Lung (tissue), 12 donors: ENCODE results near the gene CDC25A. TPM values are rescaled to one million over a fixed set of nuclear protein-coding genes. Genes with fewer than 3 reads are reported as not detected.

ENCODE experiments used
- ATAC-seq: fragments of 200-7000 bp; cut with Tn5 transposase; one replicate; pipeline ENCODE4 v1.9.1; 2020; ENCODE audit warnings: moderate number of reproducible peaks; ENCODE audit not compliant: insufficient read depth, low FRiP score
- DNase-seq, 3 donors: peaks; one replicate each; pipeline ENCODE4 v3.0.0-alpha.2; 2013 to 2017
- H3K27ac ChIP-seq, 2 donors: one replicate each; pipeline ENCODE4 v1.5.1; 2013; ENCODE audit warnings: mild to moderate bottlenecking in 2 of 2, moderate library complexity in 2 of 2, control low read depth in 1 of 2, inconsistent platforms in 1 of 2, low read depth in 1 of 2, low read length in 1 of 2
- H3K27me3 ChIP-seq, 3 donors: one replicate each; pipeline ENCODE4 v1.5.1; 2013; ENCODE audit warnings: low read length in 2 of 3; ENCODE audit not compliant: control insufficient read depth in 3 of 3, insufficient read depth in 3 of 3
- H3K36me3 ChIP-seq, 4 donors: one replicate each; pipeline ENCODE4 v1.5.1; 2013; ENCODE audit warnings: low read length in 4 of 4, mild to moderate bottlenecking in 1 of 4, moderate library complexity in 1 of 4; ENCODE audit not compliant: control insufficient read depth in 4 of 4, insufficient read depth in 4 of 4
- H3K4me1 ChIP-seq, 5 donors: one replicate each; pipeline ENCODE4 v1.5.1; 2013; ENCODE audit warnings: low read length in 5 of 5, mild to moderate bottlenecking in 2 of 5, moderate library complexity in 1 of 5; ENCODE audit not compliant: control insufficient read depth in 5 of 5, insufficient read depth in 5 of 5
- H3K4me3 ChIP-seq: one replicate; pipeline ENCODE4 v1.5.1; 2013; ENCODE audit warnings: mild to moderate bottlenecking, control low read depth, moderate library complexity
- H3K9ac ChIP-seq, 2 donors: one replicate each; pipeline ENCODE4 v1.5.1; 2013; ENCODE audit warnings: low read length in 2 of 2, control low read depth in 1 of 2; ENCODE audit not compliant: insufficient read depth in 1 of 2
- H3K9me3 ChIP-seq, 4 donors: one replicate each; pipeline ENCODE4 v1.5.1; 2013; ENCODE audit warnings: low read length in 3 of 4, mild to moderate bottlenecking in 1 of 4, moderate library complexity in 1 of 4; ENCODE audit not compliant: control insufficient read depth in 4 of 4, insufficient read depth in 3 of 4
- WGBS, 2 donors: extraction: QIAGEN DNeasy Blood & Tissue Kit; methylation state at CpG; one replicate each; pipeline ENCODE4 v1.1.7; 2013; 5-methylcytosine and 5-hydroxymethylcytosine counted together
- polyA plus RNA-seq, 2 donors: library from polyadenylated mRNA; stranded (reverse); fragments of 200-250 nt; gene quantifications; one replicate each; pipeline ENCODE4 v1.2.1, GENCODE V29; 2013
- total RNA-seq, 2 donors: library from RNA; depleted of rRNA in 1 of 2; stranded (reverse); fragments of >200 nt in 1 of 2; gene quantifications; one replicate each; pipeline ENCODE4 v1.2.1, GENCODE V29; 2014 to 2021
- TF ChIP-seq, protein P1 (sequence below): IDR thresholded peaks from 2 replicates; pipeline ENCODE4 v1.5.1; 2012; ENCODE audit warnings: mild to moderate bottlenecking; ENCODE audit errors: control extremely low read depth, extremely low read depth
- donor health status: control.
- donor health status: control.
- donor health status: Bipolar disorder and iron deficiency.
- donor health status: healthy.
- donor health status: DM: yes; HTN: yes; CAD: no.

The CDC25A gene
- total and polyA plus RNA-seq, 4 donors = 0.57 to 1.5 (median 1.1) TPM

DNA sequence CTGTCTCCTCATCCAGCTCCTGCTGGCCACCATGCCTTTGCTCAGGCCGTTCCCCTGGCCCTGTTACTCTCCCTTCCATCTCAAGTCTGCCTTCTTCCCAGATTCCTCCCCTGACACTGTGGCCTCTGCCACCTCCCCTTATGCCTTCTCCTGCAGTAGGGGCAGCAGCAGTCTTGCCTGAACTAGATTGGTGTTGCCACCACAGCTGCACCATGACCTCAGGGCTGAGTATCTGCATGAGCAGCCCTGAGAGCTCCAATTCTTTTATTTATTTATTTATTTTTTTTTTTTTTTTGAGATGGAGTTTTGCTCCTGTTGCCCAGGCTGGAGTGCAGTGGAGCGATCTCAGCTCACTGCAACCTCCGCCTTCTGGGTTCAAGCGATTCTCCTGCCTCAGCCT, 21.2 kb upstream of the CDC25A start:
- no peak for ATAC-seq
- no peak overlapping the region for H3K27ac ChIP-seq
- DNase-seq = no peak
- TF ChIP-seq, protein P1, sequence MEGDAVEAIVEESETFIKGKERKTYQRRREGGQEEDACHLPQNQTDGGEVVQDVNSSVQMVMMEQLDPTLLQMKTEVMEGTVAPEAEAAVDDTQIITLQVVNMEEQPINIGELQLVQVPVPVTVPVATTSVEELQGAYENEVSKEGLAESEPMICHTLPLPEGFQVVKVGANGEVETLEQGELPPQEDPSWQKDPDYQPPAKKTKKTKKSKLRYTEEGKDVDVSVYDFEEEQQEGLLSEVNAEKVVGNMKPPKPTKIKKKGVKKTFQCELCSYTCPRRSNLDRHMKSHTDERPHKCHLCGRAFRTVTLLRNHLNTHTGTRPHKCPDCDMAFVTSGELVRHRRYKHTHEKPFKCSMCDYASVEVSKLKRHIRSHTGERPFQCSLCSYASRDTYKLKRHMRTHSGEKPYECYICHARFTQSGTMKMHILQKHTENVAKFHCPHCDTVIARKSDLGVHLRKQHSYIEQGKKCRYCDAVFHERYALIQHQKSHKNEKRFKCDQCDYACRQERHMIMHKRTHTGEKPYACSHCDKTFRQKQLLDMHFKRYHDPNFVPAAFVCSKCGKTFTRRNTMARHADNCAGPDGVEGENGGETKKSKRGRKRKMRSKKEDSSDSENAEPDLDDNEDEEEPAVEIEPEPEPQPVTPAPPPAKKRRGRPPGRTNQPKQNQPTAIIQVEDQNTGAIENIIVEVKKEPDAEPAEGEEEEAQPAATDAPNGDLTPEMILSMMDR = no peak
- peaks cover 0 to under 1% (median 0%) of the 10 kb centered on the region in 5 donors for H3K4me1 ChIP-seq
- no peak overlapping the region for H3K9ac ChIP-seq
- no peaks in the 10 kb centered on the region for H3K9me3 ChIP-seq
- WGBS, 2 donors = 96 to 98% methylated on average over 4 of the region's 4 CpGs
- H3K36me3 ChIP-seq = no peaks in the 10 kb centered on the region
- H3K27me3 ChIP-seq = no peaks in the 10 kb centered on the region
- H3K4me3 ChIP-seq = no peak overlapping the region

DNA sequence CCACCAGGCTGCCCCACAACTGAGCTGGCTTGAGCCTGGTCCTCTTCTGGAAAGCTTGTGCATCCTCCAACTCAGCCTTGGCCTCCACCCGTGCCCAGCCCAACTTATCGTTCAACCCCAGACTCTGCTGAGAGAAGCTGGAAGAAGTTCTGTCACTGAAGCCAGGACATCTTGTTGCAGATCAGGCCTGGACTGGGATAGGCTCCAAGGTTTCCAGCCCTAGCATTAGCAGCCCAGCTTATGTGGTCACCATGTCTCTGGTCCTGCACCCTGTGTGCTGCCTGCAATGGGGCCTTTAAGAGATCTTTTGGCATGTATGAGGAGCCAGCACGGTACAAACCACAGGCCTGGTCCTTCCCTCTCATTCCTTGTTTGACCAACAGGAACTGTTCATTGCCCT, 19.9 kb upstream of the CDC25A start:
- Histone ChIP-seq H3K9me3 (no peaks in the 10 kb centered on the region), H3K4me1 (no peaks in the 10 kb centered on the region), H3K27ac (no peak overlapping the region), H3K4me3 (no peak overlapping the region), H3K9ac (no peak overlapping the region), H3K27me3 (no peaks in the 10 kb centered on the region), H3K36me3 (no peaks in the 10 kb centered on the region)
- TF ChIP-seq, protein P1 = no peak
- no peak for ATAC-seq
- 73 to 80% methylated on average over 3 of the region's 3 CpGs for WGBS, 2 donors
- DNase-seq = no peak

GRCh38 chr3:48202632-48203031, 14.4 kb upstream of the CDC25A start:
- H3K36me3 ChIP-seq = no peaks in the 10 kb centered on the region
- H3K27ac ChIP-seq = no peak overlapping the region
- H3K27me3 ChIP-seq = no peaks in the 10 kb centered on the region
- no peaks in the 10 kb centered on the region for H3K9me3 ChIP-seq
- 71 to 82% methylated on average over 6 of the region's 6 CpGs for WGBS, 2 donors
- no peaks in the 10 kb centered on the region for H3K4me1 ChIP-seq
- H3K4me3 ChIP-seq = no peak overlapping the region
- ATAC-seq (no peak), DNase-seq (no peak)
- TF ChIP-seq, protein P1 = no peak
- no peak overlapping the region for H3K9ac ChIP-seq

DNA sequence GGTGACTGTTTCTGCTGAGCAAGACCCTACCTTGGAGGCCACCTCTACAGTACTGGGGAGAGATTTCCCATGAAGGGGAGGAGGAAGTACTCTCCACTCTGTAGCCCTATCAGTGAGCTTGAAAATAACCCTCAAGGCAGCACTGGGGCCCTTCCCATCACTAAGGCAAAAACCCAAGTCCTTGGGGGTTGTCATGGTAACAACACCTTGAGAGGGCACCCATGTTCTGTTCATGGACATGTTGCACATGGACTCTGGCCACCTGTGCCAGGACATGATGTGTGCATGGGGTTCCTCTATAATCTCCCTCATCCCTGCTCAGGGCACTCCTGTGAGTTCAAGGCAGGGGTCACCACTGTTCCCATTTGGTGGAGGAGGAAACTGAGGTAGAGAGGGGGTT, 10.9 kb upstream of the CDC25A start:
- no peak overlapping the region for H3K9ac ChIP-seq
- H3K27me3 ChIP-seq = no peaks in the 10 kb centered on the region
- no peak overlapping the region for H3K4me3 ChIP-seq
- H3K36me3 ChIP-seq = no peaks in the 10 kb centered on the region
- DNase-seq (no peak), ATAC-seq (no peak)
- TF ChIP-seq, protein P1 = no peak
- H3K27ac ChIP-seq = no peak overlapping the region
- no peaks in the 10 kb centered on the region for H3K9me3 ChIP-seq
- H3K4me1 ChIP-seq = peaks cover 0 to 2% (median 0%) of the 10 kb centered on the region in 5 donors
